Lower leg skin (tissue), 3 donors: ENCODE results near the gene ARID1B.

Experiments used
- POLR2A ChIP-seq, 2 donors: fragments of 450-650 bp; IDR thresholded peaks; one replicate each; pipeline ENCODE4 v1.6.1; 2016 to 2017; ENCODE audit warnings: antibody characterized with exemption in 2 of 2, mild to moderate bottlenecking in 1 of 2, moderate library complexity in 1 of 2
- TF ChIP-seq, protein P1 (sequence below), 3 donors: fragments of 450-650 bp; IDR thresholded peaks; one replicate each; pipeline ENCODE4 v1.5.1; 2016; ENCODE audit warnings: antibody characterized with exemption in 3 of 3, mild to moderate bottlenecking in 3 of 3, moderate library complexity in 2 of 3

- TF ChIP-seq POLR2A (IDR thresholded peaks at IDR 0.05): no peak
- TF ChIP-seq, protein P1, sequence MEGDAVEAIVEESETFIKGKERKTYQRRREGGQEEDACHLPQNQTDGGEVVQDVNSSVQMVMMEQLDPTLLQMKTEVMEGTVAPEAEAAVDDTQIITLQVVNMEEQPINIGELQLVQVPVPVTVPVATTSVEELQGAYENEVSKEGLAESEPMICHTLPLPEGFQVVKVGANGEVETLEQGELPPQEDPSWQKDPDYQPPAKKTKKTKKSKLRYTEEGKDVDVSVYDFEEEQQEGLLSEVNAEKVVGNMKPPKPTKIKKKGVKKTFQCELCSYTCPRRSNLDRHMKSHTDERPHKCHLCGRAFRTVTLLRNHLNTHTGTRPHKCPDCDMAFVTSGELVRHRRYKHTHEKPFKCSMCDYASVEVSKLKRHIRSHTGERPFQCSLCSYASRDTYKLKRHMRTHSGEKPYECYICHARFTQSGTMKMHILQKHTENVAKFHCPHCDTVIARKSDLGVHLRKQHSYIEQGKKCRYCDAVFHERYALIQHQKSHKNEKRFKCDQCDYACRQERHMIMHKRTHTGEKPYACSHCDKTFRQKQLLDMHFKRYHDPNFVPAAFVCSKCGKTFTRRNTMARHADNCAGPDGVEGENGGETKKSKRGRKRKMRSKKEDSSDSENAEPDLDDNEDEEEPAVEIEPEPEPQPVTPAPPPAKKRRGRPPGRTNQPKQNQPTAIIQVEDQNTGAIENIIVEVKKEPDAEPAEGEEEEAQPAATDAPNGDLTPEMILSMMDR (IDR thresholded peaks at IDR 0.05): no peak
These were observed 110.6 kb downstream of the ARID1B start for GRCh38 chr6:156887623-156888269.
